Spleen (tissue), 11 donors: ENCODE data around the gene GPC3. TPM values are rescaled to one million over a fixed set of nuclear protein-coding genes. Genes with fewer than 3 reads are reported as not detected.

ENCODE experiments used
- DNase-seq: peaks from one replicate; pipeline ENCODE4 v3.0.0-alpha.2; 2020
- H3K27ac ChIP-seq, 8 donors: fragments of 200-600 bp; sonication (generic) in 7 of 8; 1 replicate in 4 of 8; 2 replicates in 4 of 8; pipeline versions ENCODE4 v1.5.0 to v1.8.0; 2016 to 2021; ENCODE audit warnings: inconsistent platforms in 4 of 8, mild to moderate bottlenecking in 4 of 8, moderate library complexity in 1 of 8
- H3K27me3 ChIP-seq, 7 donors: fragments of 200-600 bp; sonication (generic) in 6 of 7; replicated peaks in 1 of 7; 1 replicate in 4 of 7; 2 replicates in 3 of 7; pipeline versions ENCODE4 v1.5.0 to v1.8.0; 2016 to 2021; ENCODE audit warnings: inconsistent platforms in 3 of 7, mild to moderate bottlenecking in 1 of 7
- H3K36me3 ChIP-seq, 6 donors: fragments of 200-600 bp; sonication (generic) in 5 of 6; 1 replicate in 4 of 6; 2 replicates in 2 of 6; pipeline versions ENCODE4 v1.5.0 to v1.8.0; 2016 to 2021; ENCODE audit warnings: inconsistent platforms in 2 of 6
- H3K4me1 ChIP-seq, 6 donors: fragments of 200-600 bp; sonication (generic) in 5 of 6; 1 replicate in 3 of 6; 2 replicates in 3 of 6; pipeline versions ENCODE4 v1.5.0 to v1.8.0; 2016 to 2021; ENCODE audit warnings: inconsistent platforms in 3 of 6
- H3K4me3 ChIP-seq, 8 donors: fragments of 200-600 bp; sonication (generic) in 7 of 8; 1 replicate in 4 of 8; 2 replicates in 4 of 8; pipeline versions ENCODE4 v1.5.0 to v1.8.0; 2016 to 2021; ENCODE audit warnings: inconsistent platforms in 4 of 8, mild to moderate bottlenecking in 4 of 8, moderate library complexity in 2 of 8
- H3K9me3 ChIP-seq, 8 donors: fragments of 200-600 bp; sonication (generic) in 7 of 8; 1 replicate in 4 of 8; 2 replicates in 4 of 8; pipeline versions ENCODE4 v1.5.0 to v1.8.0; 2016 to 2021; ENCODE audit warnings: inconsistent platforms in 4 of 8
- CTCF ChIP-seq, 11 experiments: fragments of 200-600 bp in 7 of 11; fragments of 450-650 bp in 4 of 11; sonication (generic) in 4 of 11; IDR thresholded peaks in 8 of 11; conservative IDR thresholded peaks in 3 of 11; 1 replicate in 7 of 11; 2 replicates in 4 of 11; pipeline versions ENCODE4 v1.4.0 to v1.8.0; 2016 to 2021; ENCODE audit warnings: antibody characterized with exemption in 11 of 11, inconsistent platforms in 4 of 11, mild to moderate bottlenecking in 1 of 11
- POLR2A ChIP-seq, 3 donors: fragments of 450-650 bp; IDR thresholded peaks; one replicate each; pipeline ENCODE4 v1.5.1; 2017; ENCODE audit warnings: antibody characterized with exemption in 3 of 3, mild to moderate bottlenecking in 1 of 3
- POLR2AphosphoS5 ChIP-seq, 3 donors: sonication (generic); formaldehyde crosslinking; IDR thresholded peaks; one replicate each; pipeline ENCODE4 v1.5.1; 2017; ENCODE audit warnings: antibody characterized with exemption in 3 of 3
- WGBS, 5 donors: extraction: QIAGEN DNeasy Blood & Tissue Kit in 3 of 5; methylation state at CpG; one replicate each; pipeline versions ENCODE4 v1.1.5 to v1.1.7; 2013 to 2018; 5-methylcytosine and 5-hydroxymethylcytosine counted together
- intact Hi-C: fragments of 100-400 bp; cut with DNase I; formaldehyde crosslinking; loops from one replicate; pipeline ENCODE4 v1.15.0; 2023; ENCODE audit warnings: low total_unique reads
- polyA plus RNA-seq, 3 donors: library from polyadenylated mRNA; stranded (reverse); fragments of 200-250 nt; gene quantifications; one replicate each; pipeline ENCODE4 v1.2.1, GENCODE V29; 2013
- total RNA-seq, 7 donors: library from RNA; depleted of rRNA in 3 of 7; stranded (reverse); fragments of >200 nt in 3 of 7; fragmentation: NEBNext Ultra II Directional in 4 of 7; extraction: Animal tissue kit (Norgen Biotek cat#: 25700) in 4 of 7; gene quantifications; one replicate each; pipeline versions ENCODE4 v1.1.0 to v1.2.1, GENCODE V29; 2016 to 2021
- donor health status: healthy with polysubstance abuse.
- donor health status: DM: no; HTN: no; CAD: no; lungs with moderate emphysema.
- donor health status: DM: no; HTN: no; CAD: no.
- donor health status: Bipolar disorder and iron deficiency.
- donor health status: healthy.
- donor health status: DM: no; HTN: no; CAD: no.
- donor health status: DM: yes; HTN: yes; CAD: no.

The GPC3 gene
- total and polyA plus RNA-seq, 10 donors = 0.41 to 3.3 (median 1.5) TPM

DNA sequence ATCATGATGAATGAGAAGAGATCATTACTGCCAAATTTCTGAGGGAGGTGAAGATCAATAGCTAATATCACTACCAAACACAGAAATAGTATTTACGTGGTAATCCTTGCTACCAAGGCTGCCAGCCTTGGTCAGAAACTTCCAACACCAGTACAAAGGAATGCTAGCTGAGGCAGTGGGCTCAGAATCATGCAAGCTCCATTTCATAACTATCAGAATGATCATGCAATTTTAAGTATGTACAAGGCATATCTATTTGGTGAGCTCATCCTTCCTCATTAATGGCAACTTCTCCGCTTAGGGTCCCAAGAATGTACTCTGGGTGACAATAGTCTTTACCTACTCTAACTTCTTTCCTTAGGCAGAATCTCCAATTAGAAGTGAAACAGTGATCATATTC lies 135.0 kb downstream of the GPC3 start:
- no peak for DNase-seq
- Histone ChIP-seq H3K27ac (no peak overlapping the region), H3K27me3 (peaks cover 0 to 8% (median 0%) of the 10 kb centered on the region in 7 donors), H3K9me3 (no peaks in the 10 kb centered on the region), H3K4me3 (no peak overlapping the region), H3K4me1 (no peaks in the 10 kb centered on the region), H3K36me3 (no peaks in the 10 kb centered on the region)
- no peak for TF ChIP-seq CTCF (IDR thresholded peaks at IDR 0.05 in 8 of 11, conservative IDR thresholded peaks at IDR 0.05 in 3 of 11)
- no peak for TF ChIP-seq POLR2AphosphoS5 (IDR thresholded peaks at IDR 0.05)
- TF ChIP-seq POLR2A (IDR thresholded peaks at IDR 0.05) = no peak
- WGBS, 5 donors = 84 to 97% (median 85%) methylated on average over 1 to 2 of the region's 2 CpGs
- intact Hi-C loops = no loop called here

GRCh38 chrX:133849676-133850075 lies 135.7 kb downstream of the GPC3 start:
- TF ChIP-seq CTCF (IDR thresholded peaks at IDR 0.05 in 8 of 11, conservative IDR thresholded peaks at IDR 0.05 in 3 of 11) (no peak), POLR2A (IDR thresholded peaks at IDR 0.05) (no peak), POLR2AphosphoS5 (IDR thresholded peaks at IDR 0.05) (no peak)
- Histone ChIP-seq H3K36me3 (no peaks in the 10 kb centered on the region), H3K9me3 (no peaks in the 10 kb centered on the region), H3K4me1 (no peaks in the 10 kb centered on the region), H3K4me3 (no peak overlapping the region), H3K27ac (no peak overlapping the region), H3K27me3 (peaks cover 0 to 8% (median 0%) of the 10 kb centered on the region in 7 donors)
- no peak for DNase-seq
- intact Hi-C loops = no loop called here

GRCh38 chrX:133847340-133847994 lies 137.9 kb downstream of the GPC3 start:
- no peaks in the 10 kb centered on the region for H3K9me3 ChIP-seq
- no peaks in the 10 kb centered on the region for H3K4me1 ChIP-seq
- H3K27ac ChIP-seq = no peak overlapping the region
- TF ChIP-seq CTCF (IDR thresholded peaks at IDR 0.05 in 8 of 11, conservative IDR thresholded peaks at IDR 0.05 in 3 of 11) = no peak
- no peak for TF ChIP-seq POLR2A (IDR thresholded peaks at IDR 0.05)
- no peak for TF ChIP-seq POLR2AphosphoS5 (IDR thresholded peaks at IDR 0.05)
- WGBS, 5 donors = 72 to 83% (median 80%) methylated on average over 6 of the region's 6 CpGs
- intact Hi-C loops = no loop called here
- H3K27me3 ChIP-seq = peaks cover 0 to 5% (median 0%) of the 10 kb centered on the region in 7 donors
- H3K4me3 ChIP-seq = no peak overlapping the region
- no peaks in the 10 kb centered on the region for H3K36me3 ChIP-seq
- DNase-seq = no peak

- no peak for TF ChIP-seq POLR2AphosphoS5 (IDR thresholded peaks at IDR 0.05)
- no peak for TF ChIP-seq CTCF (IDR thresholded peaks at IDR 0.05 in 8 of 11, conservative IDR thresholded peaks at IDR 0.05 in 3 of 11)
- TF ChIP-seq POLR2A (IDR thresholded peaks at IDR 0.05) = no peak
Observed at GRCh38 chrX:133846311-133846710, 139.1 kb downstream of the GPC3 start.

More at GRCh38 chrX:133846311-133846710, 139.1 kb downstream of the GPC3 start:
- no peak overlapping the region for H3K4me3 ChIP-seq
- H3K27ac ChIP-seq = no peak overlapping the region
- no peaks in the 10 kb centered on the region for H3K27me3 ChIP-seq
- intact Hi-C loops = no loop called here
- no peaks in the 10 kb centered on the region for H3K4me1 ChIP-seq
- 31 to 41% (median 35%) methylated on average over 2 of the region's 2 CpGs for WGBS, 5 donors
- H3K9me3 ChIP-seq = no peaks in the 10 kb centered on the region
- DNase-seq = no peak
- no peaks in the 10 kb centered on the region for H3K36me3 ChIP-seq
